B cell (primary cell): ENCODE data around the gene MAP3K4. TPM values are rescaled to one million over a fixed set of nuclear protein-coding genes. Genes with fewer than 3 reads are reported as not detected.

Experiments used
- ATAC-seq: fragments of 200-7000 bp; cut with Tn5 transposase; one replicate; pipeline ENCODE4 v1.10.0; 2021; ENCODE audit warnings: low read depth, mild to moderate bottlenecking, moderate number of reproducible peaks, moderate library complexity
- CTCF ChIA-PET: fragments of 350-600 bp; sonication (Branson Sonifier 250); formaldehyde crosslinking; loops from one replicate; lab custom pipeline; 2021; ENCODE audit warnings: antibody characterized with exemption, inconsistent platforms; lab: Charles Lee
- POLR2A ChIA-PET: fragments of 350-600 bp; sonication (Branson Sonifier 250); formaldehyde crosslinking; loops from one replicate; lab custom pipeline; 2021; ENCODE audit warnings: antibody characterized with exemption; lab: Charles Lee
- DNase-seq: peaks from one replicate; pipeline ENCODE4 v3.0.0; 2013
- H2AFZ ChIP-seq: 2 replicates; pipeline ENCODE4 v1.6.1; 2012; ENCODE audit warnings: mild to moderate bottlenecking, low read depth, low read length; ENCODE audit not compliant: insufficient read depth, poor library complexity, severe bottlenecking
- H3K27ac ChIP-seq, 2 donors: 1 replicate in 1 of 2; 2 replicates in 1 of 2; pipeline ENCODE4 v1.5.1; 2012 to 2013; ENCODE audit warnings: low read length in 2 of 2, mild to moderate bottlenecking in 2 of 2, moderate library complexity in 1 of 2
- H3K27me3 ChIP-seq, 4 experiments: fragments of 200-600 bp in 1 of 4; sonication (generic) in 1 of 4; replicated peaks in 1 of 4; 1 replicate in 2 of 4; 2 replicates in 2 of 4; pipeline versions ENCODE4 v1.6.1 to v1.7.0; 2013 to 2016; ENCODE audit warnings: low read length in 3 of 4, mild to moderate bottlenecking in 2 of 4, mixed read lengths in 1 of 4, moderate library complexity in 1 of 4; ENCODE audit not compliant: insufficient read depth in 4 of 4, control insufficient read depth in 3 of 4; ENCODE audit errors: control extremely low read depth in 1 of 4
- H3K36me3 ChIP-seq, 2 experiments: replicated peaks in 1 of 2; 1 replicate in 1 of 2; 2 replicates in 1 of 2; pipeline versions ENCODE4 v1.6.1 to v1.7.1; 2013; ENCODE audit warnings: low read length in 1 of 2; ENCODE audit not compliant: insufficient read depth in 2 of 2, control insufficient read depth in 1 of 2; ENCODE audit errors: control extremely low read depth in 1 of 2, extremely low read depth in 1 of 2
- H3K4me1 ChIP-seq, 2 donors: fragments of 200-600 bp in 1 of 2; sonication (generic) in 1 of 2; 1 replicate in 1 of 2; 2 replicates in 1 of 2; pipeline versions ENCODE4 v1.5.1 to v1.6.1; 2013 to 2017; ENCODE audit warnings: low read length in 2 of 2; ENCODE audit not compliant: control insufficient read depth in 2 of 2, insufficient read depth in 2 of 2
- H3K4me2 ChIP-seq: replicated peaks from 2 replicates; pipeline ENCODE3; 2012; ENCODE audit warnings: mild to moderate bottlenecking, low read depth, low read length; ENCODE audit not compliant: poor library complexity, severe bottlenecking
- H3K4me3 ChIP-seq, 5 experiments: fragments of 200-600 bp in 1 of 5; sonication (generic) in 1 of 5; 1 replicate in 3 of 5; 2 replicates in 2 of 5; pipeline versions ENCODE4 v1.5.1 to v1.7.0; 2011 to 2016; ENCODE audit warnings: low read length in 4 of 5, mild to moderate bottlenecking in 4 of 5, low read depth in 2 of 5, control low read depth in 1 of 5, moderate library complexity in 1 of 5; ENCODE audit not compliant: insufficient read depth in 1 of 5; ENCODE audit errors: control extremely low read depth in 1 of 5, extremely low read depth in 1 of 5
- H3K79me2 ChIP-seq: fragments of 200-600 bp; sonication (generic); one replicate; pipeline ENCODE4 v1.6.0; 2016; ENCODE audit warnings: low read length; ENCODE audit not compliant: control insufficient read depth, insufficient read depth
- H3K9ac ChIP-seq: fragments of 200-600 bp; sonication (generic); 2 replicates; pipeline ENCODE4 v1.6.1; 2017; ENCODE audit warnings: mild to moderate bottlenecking, low read length, moderate library complexity
- H3K9me3 ChIP-seq, 3 donors: one replicate each; pipeline versions ENCODE4 v1.6.1 to v1.7.1; 2013; ENCODE audit warnings: low read length in 2 of 3; ENCODE audit not compliant: control insufficient read depth in 2 of 3, insufficient read depth in 1 of 3; ENCODE audit errors: control extremely low read depth in 1 of 3
- H4K20me1 ChIP-seq: 2 replicates; pipeline ENCODE4 v1.6.0; 2012; ENCODE audit warnings: mild to moderate bottlenecking, low read length; ENCODE audit not compliant: insufficient read depth, control insufficient read depth, poor library complexity, severe bottlenecking
- H3K27ac Mint-ChIP-seq: one replicate; pipeline ENCODE4 v1.8.0; 2021; ENCODE audit warnings: mixed read lengths
- H3K27me3 Mint-ChIP-seq: one replicate; pipeline ENCODE4 v1.8.0; 2021; ENCODE audit warnings: mixed read lengths
- H3K4me1 Mint-ChIP-seq: one replicate; pipeline ENCODE4 v1.8.0; 2021; ENCODE audit warnings: mixed read lengths
- H3K4me3 Mint-ChIP-seq: one replicate; pipeline ENCODE4 v1.8.0; 2021; ENCODE audit warnings: mixed read lengths
- H3K9me3 Mint-ChIP-seq: one replicate; pipeline ENCODE4 v1.8.0; 2022; ENCODE audit warnings: mixed read lengths; ENCODE audit not compliant: insufficient read depth
- CTCF ChIP-seq: fragments of 200-600 bp; IDR thresholded peaks from one replicate; pipeline ENCODE4 v1.8.0; 2022; ENCODE audit warnings: antibody characterized with exemption, mild to moderate bottlenecking
- EZH2 ChIP-seq: IDR thresholded peaks from 2 replicates; pipeline ENCODE4 v1.6.1; 2012; ENCODE audit warnings: borderline replicate concordance, low read depth, mild to moderate bottlenecking, moderate library complexity, low read length; ENCODE audit not compliant: insufficient read depth, poor library complexity, severe bottlenecking
- WGBS: methylation state at CpG from one replicate; pipeline ENCODE4 v1.1.5; 2013; ENCODE audit warnings: missing lambda C conversion rate; ENCODE audit not compliant: insufficient coverage; 5-methylcytosine and 5-hydroxymethylcytosine counted together
- intact Hi-C: fragments of 100-400 bp; cut with micrococcal nuclease; formaldehyde crosslinking; loops from one replicate; pipeline ENCODE4 v1.10.0; 2022
- polyA plus RNA-seq: library from polyadenylated mRNA; depleted of rRNA; stranded (reverse); fragments of >200 nt; gene quantifications from 2 replicates; pipeline ENCODE4 v1.2.3, GENCODE V29; 2012
- total RNA-seq, 2 donors: library from RNA; stranded (reverse); fragments of 120-200 nt in 1 of 2; gene quantifications; 1 replicate in 1 of 2; 2 replicates in 1 of 2; pipeline versions ENCODE4 v1.2.3 to v1.2.4, GENCODE V29; 2013 to 2022

The MAP3K4 gene
- total and polyA plus RNA-seq, 2 donors (not counting 1 experiment from before 2014, with no cell fraction given): 24.4 to 105 TPM

GRCh38 chr6:161000632-161001031 is 9.1 kb downstream of the MAP3K4 start:
- H3K79me2 ChIP-seq: peaks cover 88% of the 10 kb centered on the region
- H3K4me1 ChIP-seq: peaks cover 0 to 3% of the 10 kb centered on the region in 2 donors
- H3K9me3 ChIP-seq: no peaks in the 10 kb centered on the region
- Mint-ChIP-seq H3K27me3 (no peaks in the 10 kb centered on the region), H3K4me3 (no peak overlapping the region), H3K27ac (no peak overlapping the region), H3K4me1 (peaks cover 28% of the 10 kb centered on the region), H3K9me3 (no peaks in the 10 kb centered on the region)
- H3K36me3 ChIP-seq: no peaks in the 10 kb centered on the region
- no peak overlapping the region for H3K9ac ChIP-seq
- no peak overlapping the region for H2AFZ ChIP-seq
- DNase-seq (no peak), ATAC-seq (no peak)
- WGBS: no CpG with 5 or more reads among the region's 1 CpG
- H3K27me3 ChIP-seq: no peaks in the 10 kb centered on the region
- peaks cover 68% of the 10 kb centered on the region for H4K20me1 ChIP-seq
- TF ChIP-seq EZH2 (no peak), CTCF (no peak)
- no peak overlapping the region for H3K27ac ChIP-seq
- H3K4me2 ChIP-seq: no peak overlapping the region
- intact Hi-C loops: no loop called here
- H3K4me3 ChIP-seq: no peak overlapping the region
- ChIA-PET CTCF (no interaction called here), POLR2A (no interaction called here)

GRCh38 chr6:161001421-161001820 is 9.9 kb downstream of the MAP3K4 start:
- no peak overlapping the region for H3K27ac Mint-ChIP-seq
- CTCF ChIA-PET: interaction anchor here (0.7 kb wide), 3 partner anchors 38 to 592 kb away, joined by 3 to 4 read pairs (median 4); no protein-coding TSS in a partner anchor

More at GRCh38 chr6:161001421-161001820, 9.9 kb downstream of the MAP3K4 start:
- DNase-seq: no peak
- H3K9me3 Mint-ChIP-seq: no peaks in the 10 kb centered on the region
- intact Hi-C loops: no loop called here
- no peak for ATAC-seq
- no peaks in the 10 kb centered on the region for H3K27me3 Mint-ChIP-seq
- no peak overlapping the region for H3K4me3 Mint-ChIP-seq
- POLR2A ChIA-PET: no interaction called here
- no peak overlapping the region for H2AFZ ChIP-seq
- no peak overlapping the region for H3K9ac ChIP-seq
- TF ChIP-seq CTCF: no peak
- TF ChIP-seq EZH2: no peak
- no peaks in the 10 kb centered on the region for H3K9me3 ChIP-seq
- H3K4me1 ChIP-seq: no peaks in the 10 kb centered on the region
- peaks cover 90% of the 10 kb centered on the region for H3K79me2 ChIP-seq
- H3K27ac ChIP-seq: no peak overlapping the region
- H3K27me3 ChIP-seq: no peaks in the 10 kb centered on the region
- WGBS: 100% methylated on average over 1 of the region's 4 CpGs
- H3K4me2 ChIP-seq: no peak overlapping the region
- no peak overlapping the region for H3K4me3 ChIP-seq
- peaks cover 70% of the 10 kb centered on the region for H4K20me1 ChIP-seq
- H3K4me1 Mint-ChIP-seq: peaks cover 23% of the 10 kb centered on the region
- no peaks in the 10 kb centered on the region for H3K36me3 ChIP-seq
